ENCODE data around the gene LRTM2. TPM values are rescaled to one million over a fixed set of nuclear protein-coding genes. Genes with fewer than 3 reads are reported as not detected.

LRTM2 gene
- total RNA-seq, 2 donors from 2014 or later: not detected

DNA sequence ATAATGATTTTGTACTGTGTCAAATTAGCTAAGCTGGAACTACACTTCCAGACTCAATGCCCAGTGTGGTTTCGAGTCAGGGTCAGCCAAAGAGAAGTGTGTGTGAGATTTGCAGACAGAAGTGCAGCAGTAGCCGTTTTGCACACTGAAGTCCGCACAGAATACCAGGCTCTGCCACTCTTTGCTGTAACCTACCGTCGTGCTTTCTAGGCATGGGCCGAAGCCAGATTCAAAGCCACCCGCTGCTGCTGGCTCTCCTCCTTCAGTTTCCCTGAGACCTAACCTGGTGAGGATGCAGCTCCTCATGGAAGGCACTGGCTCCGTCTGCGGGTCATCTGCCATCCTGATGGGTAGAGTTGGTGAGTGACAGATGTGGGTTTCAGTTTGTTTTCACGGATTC, 48.8 kb downstream of the LRTM2 start:
- no peaks in the 10 kb centered on the region for H3K27me3 ChIP-seq (replicated peaks; ENCODE audit: insufficient read depth)
- no peaks in the 10 kb centered on the region for H3K36me3 ChIP-seq

DNA sequence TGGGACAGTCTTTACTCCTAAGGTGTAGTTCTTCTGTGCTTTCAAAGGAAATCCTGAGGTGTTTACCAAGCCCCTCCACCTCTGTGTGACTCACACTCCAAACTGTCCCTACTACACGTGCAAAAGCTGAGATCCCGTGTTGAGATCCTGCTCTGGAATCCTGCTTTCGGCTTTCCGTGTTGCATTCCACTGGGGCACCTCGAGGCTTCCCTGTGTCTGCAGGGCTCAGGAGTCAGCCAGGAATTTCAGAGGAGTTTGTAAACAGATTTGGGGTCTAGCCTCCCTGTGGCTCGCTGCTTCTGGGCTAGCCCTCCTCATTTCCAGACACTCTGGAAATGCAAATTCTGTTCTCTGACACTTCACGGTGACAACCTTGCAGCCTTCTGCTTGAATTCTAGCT, 49.7 kb downstream of the LRTM2 start:
- no peak for DNase-seq (ENCODE audit: low spot score)
- 53% methylated on average over 7 of the region's 7 CpGs for WGBS
- Histone ChIP-seq H3K9me3 (no peaks in the 10 kb centered on the region), H3K27ac (no peak overlapping the region), H3K36me3 (no peaks in the 10 kb centered on the region), H3K27me3 (replicated peaks; ENCODE audit: insufficient read depth) (no peaks in the 10 kb centered on the region), H3K4me3 (no peak overlapping the region), H3K4me1 (replicated peaks) (no peaks in the 10 kb centered on the region)
- no peak for TF ChIP-seq POLR2AphosphoS5 (IDR thresholded peaks at IDR 0.05)
- TF ChIP-seq POLR2A (IDR thresholded peaks at IDR 0.05): no peak
- TF ChIP-seq, protein P1, sequence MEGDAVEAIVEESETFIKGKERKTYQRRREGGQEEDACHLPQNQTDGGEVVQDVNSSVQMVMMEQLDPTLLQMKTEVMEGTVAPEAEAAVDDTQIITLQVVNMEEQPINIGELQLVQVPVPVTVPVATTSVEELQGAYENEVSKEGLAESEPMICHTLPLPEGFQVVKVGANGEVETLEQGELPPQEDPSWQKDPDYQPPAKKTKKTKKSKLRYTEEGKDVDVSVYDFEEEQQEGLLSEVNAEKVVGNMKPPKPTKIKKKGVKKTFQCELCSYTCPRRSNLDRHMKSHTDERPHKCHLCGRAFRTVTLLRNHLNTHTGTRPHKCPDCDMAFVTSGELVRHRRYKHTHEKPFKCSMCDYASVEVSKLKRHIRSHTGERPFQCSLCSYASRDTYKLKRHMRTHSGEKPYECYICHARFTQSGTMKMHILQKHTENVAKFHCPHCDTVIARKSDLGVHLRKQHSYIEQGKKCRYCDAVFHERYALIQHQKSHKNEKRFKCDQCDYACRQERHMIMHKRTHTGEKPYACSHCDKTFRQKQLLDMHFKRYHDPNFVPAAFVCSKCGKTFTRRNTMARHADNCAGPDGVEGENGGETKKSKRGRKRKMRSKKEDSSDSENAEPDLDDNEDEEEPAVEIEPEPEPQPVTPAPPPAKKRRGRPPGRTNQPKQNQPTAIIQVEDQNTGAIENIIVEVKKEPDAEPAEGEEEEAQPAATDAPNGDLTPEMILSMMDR (IDR thresholded peaks at IDR 0.05): no peak
- intact Hi-C loops (cut with DNase I): no loop called here

More for the DNA sequence above, 48.8 kb downstream of the LRTM2 start:
- Histone ChIP-seq H3K4me1 (replicated peaks) (no peaks in the 10 kb centered on the region), H3K9me3 (no peaks in the 10 kb centered on the region), H3K4me3 (no peak overlapping the region), H3K27ac (no peak overlapping the region)
- intact Hi-C loops (cut with DNase I): no loop called here
- TF ChIP-seq, protein P1 (IDR thresholded peaks at IDR 0.05): no peak
- TF ChIP-seq POLR2A (IDR thresholded peaks at IDR 0.05) (no peak), POLR2AphosphoS5 (IDR thresholded peaks at IDR 0.05) (no peak)
- 91% methylated on average over 10 of the region's 10 CpGs for WGBS
- DNase-seq (ENCODE audit: low spot score): no peak

DNA sequence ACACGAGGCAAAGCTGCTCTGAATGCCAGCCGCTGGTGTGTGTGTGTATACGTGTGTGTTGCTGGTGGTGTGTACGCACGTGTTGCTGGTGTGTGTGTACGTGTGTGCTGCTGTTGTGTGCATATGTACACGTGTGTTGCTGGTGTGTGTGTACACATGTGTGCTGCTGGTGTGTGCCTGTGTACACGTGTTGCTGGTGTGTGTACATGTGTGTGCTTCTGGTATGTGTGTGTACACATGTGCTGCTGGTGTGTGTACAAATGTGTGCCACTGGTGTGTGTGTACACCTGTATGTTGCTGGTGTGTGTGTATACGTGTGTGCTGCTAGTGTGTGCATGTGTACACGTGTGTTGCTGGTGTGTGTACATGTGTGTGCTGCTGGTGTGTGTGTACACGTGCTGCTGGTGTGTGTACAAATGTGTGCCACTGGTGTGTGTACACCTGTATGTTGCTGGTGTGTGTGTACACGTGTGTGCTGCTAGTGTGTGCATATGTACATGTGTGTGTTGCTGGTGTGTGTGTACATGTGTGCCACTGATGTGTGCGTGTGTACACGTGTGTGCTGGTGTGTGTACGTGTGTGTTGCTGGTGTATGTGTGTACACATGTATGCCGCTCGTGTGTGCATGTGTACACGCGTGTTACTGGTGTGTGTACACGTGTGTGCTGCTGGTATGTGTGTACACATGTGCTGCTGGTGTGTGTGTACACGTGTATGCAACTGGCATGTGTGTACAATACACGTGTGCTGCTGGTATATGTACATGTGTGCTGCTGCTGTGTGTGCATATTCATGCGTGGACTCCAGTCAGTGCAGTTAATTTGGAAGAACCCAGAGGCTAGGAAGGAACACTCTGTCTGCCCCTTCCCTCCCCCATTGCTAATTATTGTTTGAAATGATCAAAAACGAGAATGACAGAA, 50.9 kb downstream of the LRTM2 start:
- no peaks in the 10 kb centered on the region for H3K27me3 ChIP-seq (replicated peaks; ENCODE audit: insufficient read depth)
- TF ChIP-seq, protein P1 (IDR thresholded peaks at IDR 0.05): no peak
- TF ChIP-seq POLR2A (IDR thresholded peaks at IDR 0.05): no peak
- TF ChIP-seq POLR2AphosphoS5 (IDR thresholded peaks at IDR 0.05): no peak
- no peak overlapping the region for H3K4me3 ChIP-seq
- intact Hi-C loops (cut with DNase I): no loop called here
- DNase-seq (ENCODE audit: low spot score): no peak
- no peak overlapping the region for H3K27ac ChIP-seq
- no peaks in the 10 kb centered on the region for H3K4me1 ChIP-seq (replicated peaks)
- WGBS: 88% methylated on average over 24 of the region's 24 CpGs
- no peaks in the 10 kb centered on the region for H3K9me3 ChIP-seq
- H3K36me3 ChIP-seq: no peaks in the 10 kb centered on the region

DNA sequence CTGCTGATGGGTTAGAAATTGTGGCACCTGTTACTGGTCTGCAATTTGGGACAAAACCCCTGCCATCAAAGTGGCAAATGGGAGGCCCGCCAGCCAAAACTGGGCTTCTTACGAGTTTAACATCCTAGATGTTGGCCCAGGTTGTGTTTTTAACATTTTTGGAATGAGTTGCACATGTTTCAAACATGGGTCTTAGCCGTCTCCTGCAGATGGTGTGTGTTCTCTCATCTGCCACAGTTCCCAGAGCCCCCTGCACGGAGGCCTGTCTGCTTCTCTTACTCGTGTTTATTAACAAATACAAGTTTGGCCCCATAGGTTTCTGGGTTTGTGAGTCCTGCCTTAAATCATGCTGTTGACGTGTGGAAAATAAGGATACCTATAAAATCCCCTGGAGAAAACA, 51.6 kb downstream of the LRTM2 start:
- Histone ChIP-seq H3K27me3 (replicated peaks; ENCODE audit: insufficient read depth) (no peaks in the 10 kb centered on the region), H3K4me3 (no peak overlapping the region), H3K4me1 (replicated peaks) (no peaks in the 10 kb centered on the region), H3K9me3 (no peaks in the 10 kb centered on the region), H3K36me3 (no peaks in the 10 kb centered on the region), H3K27ac (no peak overlapping the region)
- WGBS: 64% methylated on average over 6 of the region's 6 CpGs
- intact Hi-C loops (cut with DNase I): no loop called here
- TF ChIP-seq, protein P1 (IDR thresholded peaks at IDR 0.05): no peak
- DNase-seq (ENCODE audit: low spot score): no peak

DNA sequence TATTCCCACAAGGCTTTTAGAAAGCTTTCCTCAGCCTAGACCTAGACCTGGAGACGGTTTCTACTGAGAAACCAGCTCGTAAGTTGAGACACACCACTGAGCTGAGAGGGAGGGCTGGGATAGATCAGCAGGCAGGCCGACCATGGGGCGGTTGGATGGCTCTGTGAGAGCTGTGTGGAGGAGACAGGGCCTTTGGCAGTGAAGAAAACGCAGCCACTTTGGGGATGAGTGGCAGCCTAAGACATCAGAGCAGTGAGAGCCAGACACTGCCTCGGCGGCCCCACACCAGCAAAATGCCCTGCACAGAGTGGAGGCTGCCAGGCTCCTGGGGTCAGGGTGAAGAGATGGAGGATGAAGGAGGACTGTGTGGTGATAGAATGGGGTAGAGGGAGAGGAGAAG, 52.1 kb downstream of the LRTM2 start:
- H3K27ac ChIP-seq: no peak overlapping the region
- no peaks in the 10 kb centered on the region for H3K36me3 ChIP-seq
- no peak for DNase-seq (ENCODE audit: low spot score)
- TF ChIP-seq POLR2A (IDR thresholded peaks at IDR 0.05): no peak
- H3K4me3 ChIP-seq: no peak overlapping the region
- no peaks in the 10 kb centered on the region for H3K9me3 ChIP-seq
- no peaks in the 10 kb centered on the region for H3K4me1 ChIP-seq (replicated peaks)
- H3K27me3 ChIP-seq (replicated peaks; ENCODE audit: insufficient read depth): no peaks in the 10 kb centered on the region
- intact Hi-C loops (cut with DNase I): no loop called here
- 85% methylated on average over 7 of the region's 7 CpGs for WGBS
